Smooth muscle cell (in vitro differentiated cells): ENCODE measurements around the gene UCP1. TPM values are rescaled to one million over a fixed set of nuclear protein-coding genes. Genes with fewer than 3 reads are reported as not detected.
"Not testable (repeated sequence)": the region's sequence is repeated elsewhere in the genome, so short reads cannot be mapped to it uniquely, and the experiment has no call there.

Experiments used
- DNase-seq: peaks from one replicate; lab custom pipeline; 2025; ENCODE audit not compliant: unreplicated experiment; lab: John Stamatoyannopoulos, UW
- H2AFZ ChIP-seq: fragments of 200-600 bp; sonication (generic); 2 replicates; pipeline ENCODE4 v1.6.0; 2016; ENCODE audit warnings: antibody characterized with exemption, low read depth, mild to moderate bottlenecking
- H3F3A ChIP-seq: fragments of 200-600 bp; sonication (generic); 2 replicates; pipeline ENCODE4 v1.6.0; 2017; ENCODE audit warnings: antibody characterized with exemption, low read depth
- H3K27ac ChIP-seq: fragments of 200-600 bp; sonication (generic); 2 replicates; pipeline ENCODE4 v1.5.1; 2016; ENCODE audit warnings: low read depth, mild to moderate bottlenecking
- H3K27me3 ChIP-seq: fragments of 200-600 bp; sonication (generic); 2 replicates; pipeline ENCODE4 v1.6.1; 2016; ENCODE audit warnings: low read depth, mild to moderate bottlenecking
- H3K36me3 ChIP-seq: fragments of 200-600 bp; sonication (generic); 2 replicates; pipeline ENCODE4 v1.5.1; 2016; ENCODE audit warnings: low read depth
- H3K4me1 ChIP-seq: fragments of 200-600 bp; sonication (generic); 2 replicates; pipeline ENCODE4 v1.5.1; 2016; ENCODE audit warnings: low read depth
- H3K4me2 ChIP-seq: fragments of 200-600 bp; sonication (generic); 2 replicates; pipeline ENCODE4 v1.6.0; 2016; ENCODE audit warnings: mild to moderate bottlenecking
- H3K4me3 ChIP-seq: fragments of 200-600 bp; sonication (generic); 2 replicates; pipeline ENCODE4 v1.5.1; 2016; ENCODE audit warnings: mild to moderate bottlenecking
- H3K79me2 ChIP-seq: fragments of 200-600 bp; sonication (generic); 2 replicates; pipeline ENCODE4 v1.6.0; 2016; ENCODE audit warnings: low read depth, mild to moderate bottlenecking
- H3K9ac ChIP-seq: fragments of 200-600 bp; sonication (generic); 2 replicates; pipeline ENCODE4 v1.6.0; 2016; ENCODE audit warnings: low read depth
- H3K9me3 ChIP-seq: fragments of 200-600 bp; sonication (generic); replicated peaks from 2 replicates; pipeline ENCODE4 v1.5.1; 2016; ENCODE audit warnings: low read depth
- H4K20me1 ChIP-seq: fragments of 200-600 bp; sonication (generic); 2 replicates; pipeline ENCODE4 v1.6.0; 2016; ENCODE audit warnings: low read depth
- CTCF ChIP-seq: fragments of 200-600 bp; sonication (generic); IDR thresholded peaks from 2 replicates; pipeline ENCODE4 v1.5.1; 2017; ENCODE audit warnings: borderline replicate concordance, mild to moderate bottlenecking, antibody characterized with exemption; ENCODE audit not compliant: insufficient read depth, poor library complexity, severe bottlenecking
- WGBS: methylation state at CpG from one replicate; pipeline ENCODE4 v1.1.7; 2016; ENCODE audit warnings: low lambda C conversion rate; 5-methylcytosine and 5-hydroxymethylcytosine counted together
- polyA plus RNA-seq: library from polyadenylated mRNA; unstranded; fragments of >200 nt; fragmentation: Nextera tagmentation; extraction: Ambion mirVana; gene quantifications from 2 replicates; pipeline ENCODE4 v1.2.1, GENCODE V29; 2016
- small RNA-seq: library from RNA; depleted of rRNA; stranded (forward); fragments of <200 nt; gene quantifications from one replicate; pipeline ENCODE3, GENCODE V24; 2014
- total RNA-seq: library from RNA; depleted of rRNA; stranded (reverse); fragments of >200 nt; gene quantifications from 2 replicates; pipeline ENCODE4 v1.2.3, GENCODE V29; 2014

The UCP1 gene
- total and polyA plus RNA-seq, 2 experiments from 2014 or later: 0.24 TPM; not detected in 1

- H3K27me3 ChIP-seq: no peaks in the 10 kb centered on the region
- H3K36me3 ChIP-seq: peaks cover 8% of the 10 kb centered on the region
- H3F3A ChIP-seq: no peaks in the 10 kb centered on the region
- H3K4me2 ChIP-seq: peak overlapping the region; percentile 95
- H2AFZ ChIP-seq: peak overlapping the region; percentile 92
- H3K79me2 ChIP-seq: no peaks in the 10 kb centered on the region
- peak overlapping the region; percentile 81 for H3K4me3 ChIP-seq
- no peak overlapping the region for H3K9ac ChIP-seq
- no peak for TF ChIP-seq CTCF
- no peak for DNase-seq
- H3K4me1 ChIP-seq: peaks cover 9% of the 10 kb centered on the region
- no peaks in the 10 kb centered on the region for H4K20me1 ChIP-seq
- no peak overlapping the region for H3K27ac ChIP-seq
- WGBS: 32% methylated on average over 8 of the region's 8 CpGs
- no peaks in the 10 kb centered on the region for H3K9me3 ChIP-seq
Observed at GRCh38 chr4:140523370-140523856, 45.3 kb downstream of the UCP1 start.

GRCh38 chr4:140515423-140515822, 53.3 kb downstream of the UCP1 start:
- no peak overlapping the region for H2AFZ ChIP-seq
- H3K27ac ChIP-seq: no peak overlapping the region
- no peaks in the 10 kb centered on the region for H3K9me3 ChIP-seq
- H3K36me3 ChIP-seq: no peaks in the 10 kb centered on the region
- H3K27me3 ChIP-seq: no peaks in the 10 kb centered on the region
- H3K4me1 ChIP-seq: peaks cover 13% of the 10 kb centered on the region
- no peak overlapping the region for H3K4me3 ChIP-seq
- no peaks in the 10 kb centered on the region for H4K20me1 ChIP-seq
- no peak for DNase-seq
- 47% methylated on average over 1 of the region's 1 CpG for WGBS
- H3K9ac ChIP-seq: no peak overlapping the region
- no peaks in the 10 kb centered on the region for H3K79me2 ChIP-seq
- no peaks in the 10 kb centered on the region for H3F3A ChIP-seq
- no peak for TF ChIP-seq CTCF
- no peak overlapping the region for H3K4me2 ChIP-seq

GRCh38 chr4:140513765-140514164, 55.0 kb downstream of the UCP1 start:
- H3K4me2 ChIP-seq, DNase-seq, H3K4me3 ChIP-seq, H3K9me3 ChIP-seq, H4K20me1 ChIP-seq, H2AFZ ChIP-seq, H3K36me3 ChIP-seq, H3K79me2 ChIP-seq, H3K9ac ChIP-seq, H3K27me3 ChIP-seq, H3K27ac ChIP-seq, H3F3A ChIP-seq: not testable (repeated sequence)
- peaks cover 13% of the 10 kb centered on the region for H3K4me1 ChIP-seq
- WGBS: 96% methylated on average over 5 of the region's 5 CpGs

Small RNAs within 50 kb of the gene (small RNA-seq; reads per million reads assigned to genes)
- gene AC108019.1 (not detected), gene RN7SL152P (not detected)

Other genes with a start within 250 kb of the UCP1 start
- 144 and 159 TPM in 2 replicates for gene SCOC, start 195.3 kb downstream of the UCP1 start, total RNA-seq
- gene SCOC, start 195.3 kb downstream of the UCP1 start, polyA plus RNA-seq: 76.8 and 86.7 TPM in 2 replicates
- gene CLGN, start 141.3 kb downstream of the UCP1 start, total RNA-seq: 0.85 and 2.9 TPM in 2 replicates
- gene CLGN, start 141.3 kb downstream of the UCP1 start, polyA plus RNA-seq: 0.42 and 1.0 TPM in 2 replicates
- gene MGAT4D, start 70.7 kb downstream of the UCP1 start, total RNA-seq: not detected in 2 replicates
- not detected in 2 replicates for gene MGAT4D, start 70.7 kb downstream of the UCP1 start, polyA plus RNA-seq
- 52.9 and 59.6 TPM in 2 replicates for gene ELMOD2, start 44.8 kb downstream of the UCP1 start, total RNA-seq
- 26.5 and 31.0 TPM in 2 replicates for gene ELMOD2, start 44.8 kb downstream of the UCP1 start, polyA plus RNA-seq
- 31.0 and 39.5 TPM in 2 replicates for gene TBC1D9, start 187.4 kb upstream of the UCP1 start, total RNA-seq
- gene TBC1D9, start 187.4 kb upstream of the UCP1 start, polyA plus RNA-seq: 9.1 and 13.2 TPM in 2 replicates